ENCODE results near the gene F12.

F12 gene

GRCh38 chr5:177434437-177434836, 25.1 kb upstream of the F12 start:
- in situ Hi-C loops (cut with HindIII; ENCODE audit: low sequenced_read_pairs): loop anchor here (25.0 kb wide), 1 partner anchor 322 kb away; no protein-coding TSS in a partner anchor

- in situ Hi-C loops (cut with HindIII; ENCODE audit: low sequenced_read_pairs): loop anchor here (25.0 kb wide), 1 partner anchor 321 kb away; no protein-coding TSS in a partner anchor
These were observed 24.4 kb upstream of the F12 start for GRCh38 chr5:177433658-177434217.

GRCh38 chr5:177432839-177433657, 23.7 kb upstream of the F12 start:
- in situ Hi-C loops (cut with HindIII; ENCODE audit: low sequenced_read_pairs): loop anchor here (25.0 kb wide), 1 partner anchor 321 kb away; no protein-coding TSS in a partner anchor

- in situ Hi-C loops (cut with HindIII; ENCODE audit: low sequenced_read_pairs): loop anchor here (25.0 kb wide), 1 partner anchor 320 kb away; no protein-coding TSS in a partner anchor
These were observed 22.9 kb upstream of the F12 start for GRCh38 chr5:177432143-177432838.

- in situ Hi-C loops (cut with HindIII; ENCODE audit: low sequenced_read_pairs): loop anchor here (25.0 kb wide), 1 partner anchor 319 kb away; no protein-coding TSS in a partner anchor
These were observed 22.2 kb upstream of the F12 start for GRCh38 chr5:177431317-177432142.

- in situ Hi-C loops (cut with HindIII; ENCODE audit: low sequenced_read_pairs): loop anchor here (25.0 kb wide), 1 partner anchor 319 kb away; no protein-coding TSS in a partner anchor
These were observed 21.6 kb upstream of the F12 start for GRCh38 chr5:177430972-177431316.

GRCh38 chr5:177430140-177430951, 21.0 kb upstream of the F12 start:
- in situ Hi-C loops (cut with HindIII; ENCODE audit: low sequenced_read_pairs): loop anchor here (25.0 kb wide), 1 partner anchor 318 kb away; no protein-coding TSS in a partner anchor

GRCh38 chr5:177429248-177430040, 20.1 kb upstream of the F12 start:
- in situ Hi-C loops (cut with HindIII; ENCODE audit: low sequenced_read_pairs): loop anchor here (25.0 kb wide), 1 partner anchor 317 kb away; no protein-coding TSS in a partner anchor

- in situ Hi-C loops (cut with HindIII; ENCODE audit: low sequenced_read_pairs): loop anchor here (25.0 kb wide), 1 partner anchor 316 kb away; no protein-coding TSS in a partner anchor
These were observed 19.3 kb upstream of the F12 start for GRCh38 chr5:177428574-177429217.

- in situ Hi-C loops (cut with HindIII; ENCODE audit: low sequenced_read_pairs): loop anchor here (25.0 kb wide), 1 partner anchor 316 kb away; no protein-coding TSS in a partner anchor
These were observed 18.7 kb upstream of the F12 start for GRCh38 chr5:177427919-177428573.

- in situ Hi-C loops (cut with HindIII; ENCODE audit: low sequenced_read_pairs): loop anchor here (25.0 kb wide), 1 partner anchor 315 kb away; no protein-coding TSS in a partner anchor
These were observed 18.0 kb upstream of the F12 start for GRCh38 chr5:177427211-177427822.

- in situ Hi-C loops (cut with HindIII; ENCODE audit: low sequenced_read_pairs): loop anchor here (25.0 kb wide), 1 partner anchor 314 kb away; no protein-coding TSS in a partner anchor
These were observed 17.3 kb upstream of the F12 start, which contains the start of gene GRK6 for GRCh38 chr5:177426566-177427210. TSS of gene GRK6 (plus strand) at chr5:177426676. CDS start at chr5:177426846, 170 bp downstream.

- in situ Hi-C loops (cut with HindIII; ENCODE audit: low sequenced_read_pairs): loop anchor here (25.0 kb wide), 1 partner anchor 314 kb away; no protein-coding TSS in a partner anchor
These were observed 16.6 kb upstream of the F12 start for GRCh38 chr5:177425801-177426565.

- in situ Hi-C loops (cut with HindIII; ENCODE audit: low sequenced_read_pairs): loop anchor here (25.0 kb wide), 1 partner anchor 313 kb away; no protein-coding TSS in a partner anchor
These were observed 15.9 kb upstream of the F12 start for GRCh38 chr5:177425196-177425800.

GRCh38 chr5:177423671-177424070, 14.3 kb upstream of the F12 start:
- in situ Hi-C loops (cut with HindIII; ENCODE audit: low sequenced_read_pairs): no loop called here
